WTC11 (cell line): Measurements from ENCODE around the gene DNMT3A. TPM values are rescaled to one million over a fixed set of nuclear protein-coding genes. Genes with fewer than 3 reads are reported as not detected.

ENCODE experiments used
- ATAC-seq: fragments of 200-7000 bp; cut with Tn5 transposase; 2 replicates; pipeline ENCODE4 v1.10.0; 2021; ENCODE audit warnings: mild to moderate bottlenecking, moderate library complexity
- CTCF ChIA-PET: fragments of 300-600 bp; sonication (Branson Sonifier 250); formaldehyde crosslinking; loops from one replicate; lab custom pipeline; 2021; ENCODE audit warnings: antibody characterized with exemption; lab: Charles Lee
- POLR2A ChIA-PET: fragments of 350-600 bp; sonication (Branson Sonifier 250); formaldehyde crosslinking; loops from one replicate; lab custom pipeline; 2021; ENCODE audit warnings: antibody characterized with exemption; lab: Charles Lee
- DNase-seq: peaks from one replicate; pipeline ENCODE4 v3.0.0; 2021; ENCODE audit warnings: low spot score
- H3K27ac Mint-ChIP-seq: 2 replicates; pipeline ENCODE4 v1.8.0; 2021; ENCODE audit warnings: mixed read lengths
- H3K27me3 Mint-ChIP-seq: 2 replicates; pipeline ENCODE4 v1.8.0; 2021; ENCODE audit warnings: low read depth, mild to moderate bottlenecking, moderate library complexity, mixed read lengths
- H3K36me3 Mint-ChIP-seq: 2 replicates; pipeline ENCODE4 v1.8.0; 2021; ENCODE audit warnings: mixed read lengths
- H3K4me1 Mint-ChIP-seq: 2 replicates; pipeline ENCODE4 v1.8.0; 2022; ENCODE audit warnings: mixed read lengths
- H3K4me3 Mint-ChIP-seq: 2 replicates; pipeline ENCODE4 v1.8.0; 2021; ENCODE audit warnings: mild to moderate bottlenecking, moderate library complexity, mixed read lengths
- H3K9me3 Mint-ChIP-seq: 2 replicates; pipeline ENCODE4 v1.8.0; 2021; ENCODE audit warnings: mixed read lengths
- ETV6 ChIP-seq: sonication (generic); formaldehyde crosslinking; IDR thresholded peaks from 2 replicates; pipeline ENCODE4 v1.8.1; 2022; ENCODE audit warnings: mild to moderate bottlenecking, missing genetic modification reagents
- FOXJ3 ChIP-seq: sonication (generic); formaldehyde crosslinking; IDR thresholded peaks from 2 replicates; pipeline ENCODE4 v1.9.0; 2021; ENCODE audit warnings: missing genetic modification reagents, mild to moderate bottlenecking, borderline replicate concordance
- NFE2L1 ChIP-seq: sonication (generic); formaldehyde crosslinking; IDR thresholded peaks from 2 replicates; pipeline ENCODE4 v1.8.1; 2023; ENCODE audit warnings: missing genetic modification reagents
- NR2C2 ChIP-seq: sonication (generic); formaldehyde crosslinking; IDR thresholded peaks from 2 replicates; pipeline ENCODE4 v1.8.0; 2022; ENCODE audit warnings: mild to moderate bottlenecking, missing genetic modification reagents
- PRRX2 ChIP-seq: fragments of 250-450 bp; sonication (Bioruptor Pico); IDR thresholded peaks from 2 replicates; pipeline ENCODE4 v1.8.0; 2021; ENCODE audit warnings: mild to moderate bottlenecking
- SMAD4 ChIP-seq: sonication (generic); formaldehyde crosslinking; IDR thresholded peaks from 2 replicates; pipeline ENCODE4 v1.8.0; 2022; ENCODE audit warnings: mild to moderate bottlenecking, missing genetic modification reagents
- TCF7 ChIP-seq: sonication (generic); formaldehyde crosslinking; IDR thresholded peaks from 2 replicates; pipeline ENCODE4 v1.8.0; 2022; ENCODE audit warnings: mild to moderate bottlenecking, low read depth, missing genetic modification reagents, moderate library complexity
- TEAD4 ChIP-seq: sonication (generic); formaldehyde crosslinking; IDR thresholded peaks from 2 replicates; pipeline ENCODE4 v1.8.0; 2022; ENCODE audit warnings: mild to moderate bottlenecking, missing genetic modification reagents
- ZNF219 ChIP-seq: sonication (generic); formaldehyde crosslinking; IDR thresholded peaks from 2 replicates; pipeline ENCODE4 v1.8.0; 2023; ENCODE audit warnings: missing genetic modification reagents, mild to moderate bottlenecking, borderline replicate concordance
- ZNF263 ChIP-seq: sonication (generic); formaldehyde crosslinking; IDR thresholded peaks from 2 replicates; pipeline ENCODE4 v1.8.1; 2022; ENCODE audit warnings: low read depth, mild to moderate bottlenecking, moderate library complexity, missing genetic modification reagents
- ZNF416 ChIP-seq: fragments of 250-450 bp; sonication (Bioruptor Pico); IDR thresholded peaks from 2 replicates; pipeline ENCODE4 v1.9.0; 2021; ENCODE audit warnings: mild to moderate bottlenecking, inconsistent platforms
- ZNF423 ChIP-seq: fragments of 250-450 bp; sonication (Bioruptor Pico); IDR thresholded peaks from 2 replicates; pipeline ENCODE4 v2.1.2; 2022; ENCODE audit warnings: mild to moderate bottlenecking, moderate library complexity
- total RNA-seq: library from RNA; stranded (reverse); gene quantifications from 3 replicates; pipeline ENCODE4 v1.2.3, GENCODE V29; 2021
- TF ChIP-seq, protein P1 (sequence below): sonication (generic); formaldehyde crosslinking; conservative IDR thresholded peaks from 2 replicates; pipeline ENCODE4 v1.8.1; 2022; ENCODE audit warnings: mild to moderate bottlenecking, missing genetic modification reagents
- TF ChIP-seq, protein P2 (sequence below): fragments of 250-450 bp; sonication (Bioruptor Pico); IDR thresholded peaks from 2 replicates; pipeline ENCODE4 v2.1.2; 2022; ENCODE audit warnings: mild to moderate bottlenecking, moderate library complexity
- TF ChIP-seq, protein P3 (sequence below): sonication (generic); formaldehyde crosslinking; IDR thresholded peaks from 2 replicates; pipeline ENCODE4 v1.8.1; 2022; ENCODE audit warnings: low read depth, missing genetic modification reagents, borderline replicate concordance
- TF ChIP-seq, protein P4 (sequence below): sonication (generic); formaldehyde crosslinking; IDR thresholded peaks from 2 replicates; pipeline ENCODE4 v1.8.1; 2022; ENCODE audit warnings: mild to moderate bottlenecking, moderate library complexity, missing genetic modification reagents
- TF ChIP-seq, protein P5 (sequence below): fragments of 250-450 bp; sonication (Bioruptor Pico); IDR thresholded peaks from 2 replicates; pipeline ENCODE4 v1.9.0; 2021; ENCODE audit warnings: mild to moderate bottlenecking, borderline replicate concordance
- TF ChIP-seq, protein P6 (sequence below): sonication (generic); formaldehyde crosslinking; IDR thresholded peaks from 2 replicates; pipeline ENCODE4 v1.8.1; 2023; ENCODE audit warnings: mild to moderate bottlenecking, missing genetic modification reagents

The DNMT3A gene
- total RNA-seq, 1 experiment from 2014 or later = 154 TPM

DNA sequence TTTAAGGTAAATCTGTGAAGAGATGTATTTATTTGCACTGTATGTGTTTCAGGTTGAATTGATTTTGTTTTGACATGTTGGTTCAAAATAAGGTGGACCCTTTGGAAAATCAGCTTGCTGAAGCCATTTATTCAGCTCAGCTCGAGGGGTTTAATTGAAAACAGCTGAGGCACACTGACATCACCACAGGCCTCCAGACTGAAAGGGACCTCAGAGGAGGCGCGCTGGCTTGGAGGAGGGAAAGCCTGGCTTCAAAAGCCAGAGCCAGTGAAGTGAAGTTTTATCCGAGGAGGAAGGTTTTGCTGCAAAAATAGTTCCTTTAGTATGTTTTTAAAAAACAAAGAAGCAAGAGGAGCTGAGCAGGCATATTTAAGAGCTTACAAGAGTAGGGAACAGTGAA lies 26.9 kb upstream of the DNMT3A start:
- peaks cover 15% of the 10 kb centered on the region for H3K4me1 Mint-ChIP-seq
- H3K4me3 Mint-ChIP-seq = no peak overlapping the region
- CTCF ChIA-PET = interaction anchor here (0.6 to 1.3 kb wide), 3 partner anchors 9 to 479 kb away, joined by 3 to 4 read pairs (median 4); partner anchors contain the start of gene POMC
- POLR2A ChIA-PET = no interaction called here
- H3K27me3 Mint-ChIP-seq = peaks cover 32% of the 10 kb centered on the region
- H3K9me3 Mint-ChIP-seq = no peaks in the 10 kb centered on the region
- no peak overlapping the region for H3K27ac Mint-ChIP-seq
- TF ChIP-seq, protein P1, sequence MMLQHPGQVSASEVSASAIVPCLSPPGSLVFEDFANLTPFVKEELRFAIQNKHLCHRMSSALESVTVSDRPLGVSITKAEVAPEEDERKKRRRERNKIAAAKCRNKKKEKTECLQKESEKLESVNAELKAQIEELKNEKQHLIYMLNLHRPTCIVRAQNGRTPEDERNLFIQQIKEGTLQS (CRISPR knock-in tag) = no peak
- TF ChIP-seq, protein P2, sequence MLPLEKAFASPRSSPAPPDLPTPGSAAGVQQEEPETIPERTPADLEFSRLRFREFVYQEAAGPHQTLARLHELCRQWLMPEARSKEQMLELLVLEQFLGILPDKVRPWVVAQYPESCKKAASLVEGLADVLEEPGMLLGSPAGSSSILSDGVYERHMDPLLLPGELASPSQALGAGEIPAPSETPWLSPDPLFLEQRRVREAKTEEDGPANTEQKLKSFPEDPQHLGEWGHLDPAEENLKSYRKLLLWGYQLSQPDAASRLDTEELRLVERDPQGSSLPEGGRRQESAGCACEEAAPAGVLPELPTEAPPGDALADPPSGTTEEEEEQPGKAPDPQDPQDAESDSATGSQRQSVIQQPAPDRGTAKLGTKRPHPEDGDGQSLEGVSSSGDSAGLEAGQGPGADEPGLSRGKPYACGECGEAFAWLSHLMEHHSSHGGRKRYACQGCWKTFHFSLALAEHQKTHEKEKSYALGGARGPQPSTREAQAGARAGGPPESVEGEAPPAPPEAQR = no peak
- TF ChIP-seq TCF7 (CRISPR knock-in tag) = no peak
- TF ChIP-seq, protein P3, sequence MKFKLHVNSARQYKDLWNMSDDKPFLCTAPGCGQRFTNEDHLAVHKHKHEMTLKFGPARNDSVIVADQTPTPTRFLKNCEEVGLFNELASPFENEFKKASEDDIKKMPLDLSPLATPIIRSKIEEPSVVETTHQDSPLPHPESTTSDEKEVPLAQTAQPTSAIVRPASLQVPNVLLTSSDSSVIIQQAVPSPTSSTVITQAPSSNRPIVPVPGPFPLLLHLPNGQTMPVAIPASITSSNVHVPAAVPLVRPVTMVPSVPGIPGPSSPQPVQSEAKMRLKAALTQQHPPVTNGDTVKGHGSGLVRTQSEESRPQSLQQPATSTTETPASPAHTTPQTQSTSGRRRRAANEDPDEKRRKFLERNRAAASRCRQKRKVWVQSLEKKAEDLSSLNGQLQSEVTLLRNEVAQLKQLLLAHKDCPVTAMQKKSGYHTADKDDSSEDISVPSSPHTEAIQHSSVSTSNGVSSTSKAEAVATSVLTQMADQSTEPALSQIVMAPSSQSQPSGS (CRISPR knock-in tag) = no peak
- no peak for TF ChIP-seq NR2C2 (CRISPR knock-in tag)
- TF ChIP-seq PRRX2 (CRISPR knock-in tag) = no peak
- no peak for TF ChIP-seq ZNF423
- TF ChIP-seq NFE2L1 (CRISPR knock-in tag) = no peak
- no peak for TF ChIP-seq TEAD4 (CRISPR knock-in tag)
- no peak for TF ChIP-seq ETV6 (CRISPR knock-in tag)
- no peak for TF ChIP-seq ZNF416 (CRISPR knock-in tag)
- TF ChIP-seq, all 79 proteins: peak for 0
- no peaks in the 10 kb centered on the region for H3K36me3 Mint-ChIP-seq
- ATAC-seq (no peak), DNase-seq (no peak)

DNA sequence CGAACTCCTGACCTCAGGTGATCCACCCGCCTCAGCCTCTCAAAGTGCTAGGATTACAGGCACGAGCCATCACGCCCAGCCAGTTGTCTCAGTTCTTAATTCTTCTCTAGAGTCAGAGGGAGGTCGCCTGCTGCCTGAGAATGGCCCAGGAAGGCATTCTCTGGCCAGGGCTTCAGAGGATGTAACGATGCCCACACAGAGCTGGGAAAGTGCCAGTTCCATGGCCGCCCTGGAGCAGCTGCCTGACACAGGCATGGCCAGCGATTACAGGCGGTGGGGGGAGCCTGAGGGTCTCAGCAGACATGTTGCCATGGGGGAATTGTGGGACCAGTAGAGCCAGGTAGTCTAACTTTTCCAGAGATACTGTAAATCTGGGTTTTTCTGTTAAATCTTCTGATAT lies 25.6 kb upstream of the DNMT3A start:
- no peaks in the 10 kb centered on the region for H3K36me3 Mint-ChIP-seq
- ChIA-PET POLR2A (no interaction called here), CTCF (interaction anchor here (1.0 kb wide), 1 partner anchor 9 kb away, joined by 3 read pairs; no protein-coding TSS in a partner anchor)
- no peak for TF ChIP-seq ZNF263
- TF ChIP-seq, protein P4, sequence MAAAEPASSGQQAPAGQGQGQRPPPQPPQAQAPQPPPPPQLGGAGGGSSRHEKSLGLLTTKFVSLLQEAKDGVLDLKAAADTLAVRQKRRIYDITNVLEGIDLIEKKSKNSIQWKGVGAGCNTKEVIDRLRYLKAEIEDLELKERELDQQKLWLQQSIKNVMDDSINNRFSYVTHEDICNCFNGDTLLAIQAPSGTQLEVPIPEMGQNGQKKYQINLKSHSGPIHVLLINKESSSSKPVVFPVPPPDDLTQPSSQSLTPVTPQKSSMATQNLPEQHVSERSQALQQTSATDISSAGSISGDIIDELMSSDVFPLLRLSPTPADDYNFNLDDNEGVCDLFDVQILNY (CRISPR knock-in tag) = no peak
- no peak for TF ChIP-seq SMAD4 (CRISPR knock-in tag)
- TF ChIP-seq, protein P5, sequence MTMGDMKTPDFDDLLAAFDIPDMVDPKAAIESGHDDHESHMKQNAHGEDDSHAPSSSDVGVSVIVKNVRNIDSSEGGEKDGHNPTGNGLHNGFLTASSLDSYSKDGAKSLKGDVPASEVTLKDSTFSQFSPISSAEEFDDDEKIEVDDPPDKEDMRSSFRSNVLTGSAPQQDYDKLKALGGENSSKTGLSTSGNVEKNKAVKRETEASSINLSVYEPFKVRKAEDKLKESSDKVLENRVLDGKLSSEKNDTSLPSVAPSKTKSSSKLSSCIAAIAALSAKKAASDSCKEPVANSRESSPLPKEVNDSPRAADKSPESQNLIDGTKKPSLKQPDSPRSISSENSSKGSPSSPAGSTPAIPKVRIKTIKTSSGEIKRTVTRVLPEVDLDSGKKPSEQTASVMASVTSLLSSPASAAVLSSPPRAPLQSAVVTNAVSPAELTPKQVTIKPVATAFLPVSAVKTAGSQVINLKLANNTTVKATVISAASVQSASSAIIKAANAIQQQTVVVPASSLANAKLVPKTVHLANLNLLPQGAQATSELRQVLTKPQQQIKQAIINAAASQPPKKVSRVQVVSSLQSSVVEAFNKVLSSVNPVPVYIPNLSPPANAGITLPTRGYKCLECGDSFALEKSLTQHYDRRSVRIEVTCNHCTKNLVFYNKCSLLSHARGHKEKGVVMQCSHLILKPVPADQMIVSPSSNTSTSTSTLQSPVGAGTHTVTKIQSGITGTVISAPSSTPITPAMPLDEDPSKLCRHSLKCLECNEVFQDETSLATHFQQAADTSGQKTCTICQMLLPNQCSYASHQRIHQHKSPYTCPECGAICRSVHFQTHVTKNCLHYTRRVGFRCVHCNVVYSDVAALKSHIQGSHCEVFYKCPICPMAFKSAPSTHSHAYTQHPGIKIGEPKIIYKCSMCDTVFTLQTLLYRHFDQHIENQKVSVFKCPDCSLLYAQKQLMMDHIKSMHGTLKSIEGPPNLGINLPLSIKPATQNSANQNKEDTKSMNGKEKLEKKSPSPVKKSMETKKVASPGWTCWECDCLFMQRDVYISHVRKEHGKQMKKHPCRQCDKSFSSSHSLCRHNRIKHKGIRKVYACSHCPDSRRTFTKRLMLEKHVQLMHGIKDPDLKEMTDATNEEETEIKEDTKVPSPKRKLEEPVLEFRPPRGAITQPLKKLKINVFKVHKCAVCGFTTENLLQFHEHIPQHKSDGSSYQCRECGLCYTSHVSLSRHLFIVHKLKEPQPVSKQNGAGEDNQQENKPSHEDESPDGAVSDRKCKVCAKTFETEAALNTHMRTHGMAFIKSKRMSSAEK = no peak
- no peak for TF ChIP-seq FOXJ3 (CRISPR knock-in tag)
- TF ChIP-seq ZNF219 = no peak
- TF ChIP-seq, protein P6, sequence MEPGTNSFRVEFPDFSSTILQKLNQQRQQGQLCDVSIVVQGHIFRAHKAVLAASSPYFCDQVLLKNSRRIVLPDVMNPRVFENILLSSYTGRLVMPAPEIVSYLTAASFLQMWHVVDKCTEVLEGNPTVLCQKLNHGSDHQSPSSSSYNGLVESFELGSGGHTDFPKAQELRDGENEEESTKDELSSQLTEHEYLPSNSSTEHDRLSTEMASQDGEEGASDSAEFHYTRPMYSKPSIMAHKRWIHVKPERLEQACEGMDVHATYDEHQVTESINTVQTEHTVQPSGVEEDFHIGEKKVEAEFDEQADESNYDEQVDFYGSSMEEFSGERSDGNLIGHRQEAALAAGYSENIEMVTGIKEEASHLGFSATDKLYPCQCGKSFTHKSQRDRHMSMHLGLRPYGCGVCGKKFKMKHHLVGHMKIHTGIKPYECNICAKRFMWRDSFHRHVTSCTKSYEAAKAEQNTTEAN (CRISPR knock-in tag) = no peak
- TF ChIP-seq ETV6 (CRISPR knock-in tag) = no peak
- H3K27ac Mint-ChIP-seq = no peak overlapping the region
- DNase-seq (no peak), ATAC-seq (no peak)
- no peaks in the 10 kb centered on the region for H3K9me3 Mint-ChIP-seq
- H3K27me3 Mint-ChIP-seq = peaks cover 44% of the 10 kb centered on the region
- H3K4me3 Mint-ChIP-seq = no peak overlapping the region
- peaks cover 20% of the 10 kb centered on the region for H3K4me1 Mint-ChIP-seq
